Measurements from ENCODE around the gene SIL1.

The SIL1 gene

DNA sequence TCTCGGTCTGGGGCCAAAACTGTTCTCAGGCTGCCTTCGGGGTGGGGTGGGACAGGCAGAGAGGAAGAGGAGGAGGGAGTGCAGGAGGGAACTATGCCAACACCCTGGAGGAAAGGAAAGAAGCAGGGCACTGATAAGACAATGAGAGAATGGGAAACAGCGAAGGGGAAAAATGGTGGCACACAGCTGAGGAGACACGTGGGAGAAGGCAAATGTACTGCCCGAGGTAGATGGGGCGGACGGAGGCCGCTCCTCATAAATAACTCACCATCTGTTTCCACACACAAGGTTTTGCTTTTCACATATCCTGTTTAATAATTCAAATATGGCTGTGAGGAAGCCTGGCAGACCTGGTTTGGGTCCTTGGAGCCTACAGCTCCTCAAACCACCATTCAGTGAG lies 174.9 kb downstream of the SIL1 start:
- no peak for TF ChIP-seq TCF12 (IDR thresholded peaks at IDR 0.05; ENCODE audit: low read depth)
- TF ChIP-seq, protein P1, sequence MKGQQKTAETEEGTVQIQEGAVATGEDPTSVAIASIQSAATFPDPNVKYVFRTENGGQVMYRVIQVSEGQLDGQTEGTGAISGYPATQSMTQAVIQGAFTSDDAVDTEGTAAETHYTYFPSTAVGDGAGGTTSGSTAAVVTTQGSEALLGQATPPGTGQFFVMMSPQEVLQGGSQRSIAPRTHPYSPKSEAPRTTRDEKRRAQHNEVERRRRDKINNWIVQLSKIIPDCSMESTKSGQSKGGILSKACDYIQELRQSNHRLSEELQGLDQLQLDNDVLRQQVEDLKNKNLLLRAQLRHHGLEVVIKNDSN (IDR thresholded peaks at IDR 0.05), result no peak
- TF ChIP-seq, protein P2, sequence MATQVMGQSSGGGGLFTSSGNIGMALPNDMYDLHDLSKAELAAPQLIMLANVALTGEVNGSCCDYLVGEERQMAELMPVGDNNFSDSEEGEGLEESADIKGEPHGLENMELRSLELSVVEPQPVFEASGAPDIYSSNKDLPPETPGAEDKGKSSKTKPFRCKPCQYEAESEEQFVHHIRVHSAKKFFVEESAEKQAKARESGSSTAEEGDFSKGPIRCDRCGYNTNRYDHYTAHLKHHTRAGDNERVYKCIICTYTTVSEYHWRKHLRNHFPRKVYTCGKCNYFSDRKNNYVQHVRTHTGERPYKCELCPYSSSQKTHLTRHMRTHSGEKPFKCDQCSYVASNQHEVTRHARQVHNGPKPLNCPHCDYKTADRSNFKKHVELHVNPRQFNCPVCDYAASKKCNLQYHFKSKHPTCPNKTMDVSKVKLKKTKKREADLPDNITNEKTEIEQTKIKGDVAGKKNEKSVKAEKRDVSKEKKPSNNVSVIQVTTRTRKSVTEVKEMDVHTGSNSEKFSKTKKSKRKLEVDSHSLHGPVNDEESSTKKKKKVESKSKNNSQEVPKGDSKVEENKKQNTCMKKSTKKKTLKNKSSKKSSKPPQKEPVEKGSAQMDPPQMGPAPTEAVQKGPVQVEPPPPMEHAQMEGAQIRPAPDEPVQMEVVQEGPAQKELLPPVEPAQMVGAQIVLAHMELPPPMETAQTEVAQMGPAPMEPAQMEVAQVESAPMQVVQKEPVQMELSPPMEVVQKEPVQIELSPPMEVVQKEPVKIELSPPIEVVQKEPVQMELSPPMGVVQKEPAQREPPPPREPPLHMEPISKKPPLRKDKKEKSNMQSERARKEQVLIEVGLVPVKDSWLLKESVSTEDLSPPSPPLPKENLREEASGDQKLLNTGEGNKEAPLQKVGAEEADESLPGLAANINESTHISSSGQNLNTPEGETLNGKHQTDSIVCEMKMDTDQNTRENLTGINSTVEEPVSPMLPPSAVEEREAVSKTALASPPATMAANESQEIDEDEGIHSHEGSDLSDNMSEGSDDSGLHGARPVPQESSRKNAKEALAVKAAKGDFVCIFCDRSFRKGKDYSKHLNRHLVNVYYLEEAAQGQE (IDR thresholded peaks at IDR 0.05; ENCODE audit: low read depth), result no peak
- TF ChIP-seq, protein P3, sequence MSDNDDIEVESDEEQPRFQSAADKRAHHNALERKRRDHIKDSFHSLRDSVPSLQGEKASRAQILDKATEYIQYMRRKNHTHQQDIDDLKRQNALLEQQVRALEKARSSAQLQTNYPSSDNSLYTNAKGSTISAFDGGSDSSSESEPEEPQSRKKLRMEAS (IDR thresholded peaks at IDR 0.05), result no peak
- TF ChIP-seq ZBTB7A (IDR thresholded peaks at IDR 0.05; ENCODE audit: low read depth), result no peak
- TF ChIP-seq RAD21 (IDR thresholded peaks at IDR 0.05; ENCODE audit: low read depth), result no peak
- no peak for TF ChIP-seq CREB1 (IDR thresholded peaks at IDR 0.05; ENCODE audit: low read depth)
- TF ChIP-seq CEBPB (IDR thresholded peaks at IDR 0.05), result no peak
- no peak for TF ChIP-seq YY1 (IDR thresholded peaks at IDR 0.05; ENCODE audit: low read depth)
- no peak for TF ChIP-seq FOXM1 (IDR thresholded peaks at IDR 0.05; ENCODE audit: borderline replicate concordance, low read depth)
- TF ChIP-seq TAF1 (IDR thresholded peaks at IDR 0.05; ENCODE audit: low read depth), result no peak
- TF ChIP-seq TEAD4 (IDR thresholded peaks at IDR 0.05), result no peak
- no peak for TF ChIP-seq EGR1 (IDR thresholded peaks at IDR 0.05)
- no peak for TF ChIP-seq NFIC (IDR thresholded peaks at IDR 0.05)
- TF ChIP-seq EP300 (IDR thresholded peaks at IDR 0.05; ENCODE audit: borderline replicate concordance), result no peak

DNA sequence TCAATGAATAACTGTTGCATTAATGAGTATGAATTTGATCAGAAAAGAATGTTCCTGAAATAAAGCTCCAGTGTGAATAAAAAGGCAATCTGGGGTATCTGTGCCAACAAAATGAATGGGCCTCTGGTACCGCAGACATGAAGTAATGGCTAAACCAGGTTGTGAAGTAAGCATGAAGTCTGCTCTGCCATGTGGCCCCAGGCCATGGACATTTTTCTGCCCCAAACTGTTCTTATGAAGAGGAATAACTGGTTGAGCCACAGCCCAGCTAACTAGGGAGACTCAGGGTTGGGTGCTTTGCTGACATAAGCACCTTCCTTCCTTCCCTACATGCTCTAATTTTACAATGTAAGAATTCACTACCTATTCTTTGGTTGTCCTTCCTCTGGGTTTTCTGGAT lies 175.6 kb downstream of the SIL1 start:
- TF ChIP-seq FOXM1 (IDR thresholded peaks at IDR 0.05; ENCODE audit: borderline replicate concordance, low read depth), result no peak

DNA sequence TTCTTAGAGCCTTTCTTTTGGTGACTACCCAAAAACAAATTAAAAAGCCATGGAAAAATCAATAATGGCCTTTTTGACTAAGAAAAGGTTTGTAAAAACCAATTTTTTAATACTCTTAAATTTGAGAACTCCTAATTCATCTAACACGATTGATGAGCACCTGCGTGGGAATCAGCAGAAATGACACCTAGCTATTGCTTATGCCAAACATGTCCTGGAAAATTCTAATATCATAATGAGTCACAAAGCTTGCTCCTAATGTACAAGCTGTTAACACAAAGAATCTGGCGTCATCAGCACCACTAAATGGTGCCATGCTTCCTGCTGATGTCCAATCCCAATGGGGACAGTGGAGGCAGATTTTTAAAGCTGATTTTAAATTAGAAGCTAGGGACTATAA lies 176.8 kb downstream of the SIL1 start:
- no peak for TF ChIP-seq NFIC (IDR thresholded peaks at IDR 0.05)
- TF ChIP-seq TEAD4 (IDR thresholded peaks at IDR 0.05), result no peak
- no peak for TF ChIP-seq ZBTB7A (IDR thresholded peaks at IDR 0.05; ENCODE audit: low read depth)
- TF ChIP-seq YY1 (IDR thresholded peaks at IDR 0.05; ENCODE audit: low read depth), result no peak
- TF ChIP-seq FOXM1 (IDR thresholded peaks at IDR 0.05; ENCODE audit: borderline replicate concordance, low read depth), result no peak
- TF ChIP-seq, protein P1 (IDR thresholded peaks at IDR 0.05), result no peak
- TF ChIP-seq TCF12 (IDR thresholded peaks at IDR 0.05; ENCODE audit: low read depth), result no peak
- TF ChIP-seq TAF1 (IDR thresholded peaks at IDR 0.05; ENCODE audit: low read depth), result no peak
- no peak for TF ChIP-seq CEBPB (IDR thresholded peaks at IDR 0.05)
- TF ChIP-seq CREB1 (IDR thresholded peaks at IDR 0.05; ENCODE audit: low read depth), result no peak
- TF ChIP-seq, protein P3 (IDR thresholded peaks at IDR 0.05), result no peak
- TF ChIP-seq EP300 (IDR thresholded peaks at IDR 0.05; ENCODE audit: borderline replicate concordance), result no peak

DNA sequence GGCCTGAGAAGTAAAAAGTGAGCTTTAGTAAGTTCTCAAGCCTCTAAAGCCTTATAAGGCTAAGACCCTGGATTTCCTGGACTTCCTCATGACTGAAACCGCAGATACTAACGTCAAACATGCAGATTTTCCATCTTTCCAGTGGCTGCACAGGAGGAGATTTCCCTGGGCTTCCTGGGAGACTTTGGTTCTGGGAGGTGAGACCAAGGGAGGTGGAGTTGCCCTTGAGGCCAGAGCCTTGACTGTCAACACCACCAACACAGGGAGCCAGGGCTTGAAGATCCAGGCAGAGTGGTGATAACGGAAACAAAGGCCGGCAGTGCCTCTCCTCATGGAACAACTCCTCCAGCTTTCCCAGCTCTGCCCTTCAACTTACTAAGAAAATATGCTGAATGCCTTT lies 178.3 kb downstream of the SIL1 start:
- TF ChIP-seq YY1 (IDR thresholded peaks at IDR 0.05; ENCODE audit: low read depth) (no peak), NFIC (IDR thresholded peaks at IDR 0.05) (no peak), EGR1 (IDR thresholded peaks at IDR 0.05) (no peak), TAF1 (IDR thresholded peaks at IDR 0.05; ENCODE audit: low read depth) (no peak)
- TF ChIP-seq, protein P3 (IDR thresholded peaks at IDR 0.05), result no peak

DNA sequence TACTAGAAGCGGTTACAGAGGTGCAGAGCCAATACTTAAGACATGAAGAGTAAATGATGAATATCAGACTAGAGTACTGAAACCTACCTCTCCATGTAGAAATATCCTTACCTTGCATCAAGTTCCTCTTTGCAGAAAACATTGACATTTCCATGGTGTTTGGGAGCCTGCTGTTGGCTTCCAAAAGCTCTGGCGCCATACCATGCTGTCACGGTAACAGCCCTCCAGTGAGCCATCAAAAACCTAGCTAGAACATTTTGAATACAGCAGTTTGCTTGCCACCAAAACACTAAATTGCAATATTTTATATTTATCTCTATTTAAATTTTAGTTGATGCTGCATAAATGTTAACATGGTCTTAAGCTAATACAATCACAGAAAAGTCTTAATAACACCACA lies 179.0 kb downstream of the SIL1 start:
- TF ChIP-seq TCF12 (IDR thresholded peaks at IDR 0.05; ENCODE audit: low read depth), result no peak
- TF ChIP-seq, protein P1 (IDR thresholded peaks at IDR 0.05), result no peak
- TF ChIP-seq FOXM1 (IDR thresholded peaks at IDR 0.05; ENCODE audit: borderline replicate concordance, low read depth), result no peak
- no peak for TF ChIP-seq TAF1 (IDR thresholded peaks at IDR 0.05; ENCODE audit: low read depth)
- TF ChIP-seq CREB1 (IDR thresholded peaks at IDR 0.05; ENCODE audit: low read depth), result no peak
- no peak for TF ChIP-seq CEBPB (IDR thresholded peaks at IDR 0.05)
- TF ChIP-seq YY1 (IDR thresholded peaks at IDR 0.05; ENCODE audit: low read depth), result no peak

DNA sequence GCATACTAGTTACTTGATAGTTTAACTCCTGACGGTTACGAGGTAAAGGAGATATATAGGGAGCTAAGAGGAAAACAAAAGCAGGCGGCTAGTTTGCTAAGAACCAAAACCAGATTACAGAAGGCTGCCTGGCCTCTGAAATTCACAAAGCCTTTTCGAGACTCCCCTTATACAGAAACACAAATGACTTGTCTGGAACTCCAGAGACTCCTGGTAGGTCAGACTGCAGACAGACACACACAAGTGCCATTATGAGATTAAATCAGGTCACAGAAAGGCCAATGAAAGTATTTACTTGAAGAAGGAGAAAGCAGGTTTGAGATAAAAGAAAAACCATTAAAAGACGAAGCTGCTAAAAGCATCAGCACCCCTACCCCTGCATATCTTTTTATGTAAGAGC lies 180.5 kb downstream of the SIL1 start:
- TF ChIP-seq EP300 (IDR thresholded peaks at IDR 0.05; ENCODE audit: borderline replicate concordance) (no peak), FOXM1 (IDR thresholded peaks at IDR 0.05; ENCODE audit: borderline replicate concordance, low read depth) (no peak), CREB1 (IDR thresholded peaks at IDR 0.05; ENCODE audit: low read depth) (no peak), TAF1 (IDR thresholded peaks at IDR 0.05; ENCODE audit: low read depth) (no peak), RAD21 (IDR thresholded peaks at IDR 0.05; ENCODE audit: low read depth) (no peak), YY1 (IDR thresholded peaks at IDR 0.05; ENCODE audit: low read depth) (no peak), EGR1 (IDR thresholded peaks at IDR 0.05) (no peak), NFIC (IDR thresholded peaks at IDR 0.05) (no peak)
- TF ChIP-seq, protein P3 (IDR thresholded peaks at IDR 0.05), result no peak
- TF ChIP-seq, protein P1 (IDR thresholded peaks at IDR 0.05), result no peak
- TF ChIP-seq, protein P2 (IDR thresholded peaks at IDR 0.05; ENCODE audit: low read depth), result no peak
